Measurements from ENCODE around the gene RUNDC3A. TPM values are rescaled to one million over a fixed set of nuclear protein-coding genes. Genes with fewer than 3 reads are reported as not detected.
A peak's percentile ranks its signal among the peaks of the same experiment; 100 is the strongest.
"Not testable (repeated sequence)": the region's sequence is repeated elsewhere in the genome, so short reads cannot be mapped to it uniquely, and the experiment has no call there.

The RUNDC3A gene
- total RNA-seq, 1 donor from 2014 or later, result 2.0 TPM

- H4K20me1 ChIP-seq (ENCODE audit: insufficient read depth, low read length), result no peaks in the 10 kb centered on the region
- no peak for DNase-seq (ENCODE audit: low read depth)
- H3K27ac Mint-ChIP-seq (ENCODE audit: unreplicated experiment), result no peak overlapping the region
These were observed 30.3 kb downstream of the RUNDC3A start for GRCh38 chr17:44338702-44339101.

GRCh38 chr17:44340553-44340952, 32.2 kb downstream of the RUNDC3A start:
- H3K4me3 ChIP-seq (ENCODE audit: insufficient read depth, low read depth, low read length); H3K27ac ChIP-seq (ENCODE audit: low read depth, low read length); H3K4me1 Mint-ChIP-seq (ENCODE audit: low read depth, unreplicated experiment); H3K36me3 ChIP-seq (ENCODE audit: insufficient read depth, low read length); H3K9me3 Mint-ChIP-seq (ENCODE audit: unreplicated experiment); DNase-seq (ENCODE audit: low read depth); H2AFZ ChIP-seq (ENCODE audit: low read depth, low read length); FAIRE-seq; H3K4me1 ChIP-seq (ENCODE audit: insufficient read depth, low read length); H3K9me3 ChIP-seq (ENCODE audit: insufficient read depth, low read depth, low read length); H4K20me1 ChIP-seq (ENCODE audit: insufficient read depth, low read length); H3K36me3 Mint-ChIP-seq (ENCODE audit: low read depth, unreplicated experiment); H3K4me2 ChIP-seq (ENCODE audit: low read length); H3K27me3 ChIP-seq (ENCODE audit: insufficient read depth, low read length); H3K27ac Mint-ChIP-seq (ENCODE audit: unreplicated experiment); H3K79me2 ChIP-seq (ENCODE audit: insufficient read depth, low read length); H3K4me3 Mint-ChIP-seq (ENCODE audit: unreplicated experiment); H3K9ac ChIP-seq (ENCODE audit: low read length): not testable (repeated sequence)
- peaks cover 33% of the 10 kb centered on the region for H3K27me3 Mint-ChIP-seq (ENCODE audit: low read depth, unreplicated experiment)

More at GRCh38 chr17:44338702-44339101, 30.3 kb downstream of the RUNDC3A start:
- no peak overlapping the region for H3K27ac ChIP-seq (ENCODE audit: low read depth, low read length)
- no peak for FAIRE-seq
- peaks cover 33% of the 10 kb centered on the region for H3K27me3 Mint-ChIP-seq (ENCODE audit: low read depth, unreplicated experiment)
- no peaks in the 10 kb centered on the region for H3K79me2 ChIP-seq (ENCODE audit: insufficient read depth, low read length)
- no peak overlapping the region for H3K4me3 Mint-ChIP-seq (ENCODE audit: unreplicated experiment)
- no peak overlapping the region for H3K9ac ChIP-seq (ENCODE audit: low read length)
- no peaks in the 10 kb centered on the region for H3K9me3 Mint-ChIP-seq (ENCODE audit: unreplicated experiment)
- H3K4me2 ChIP-seq (ENCODE audit: low read length), result no peak overlapping the region
- no peak for TF ChIP-seq CTCF (IDR thresholded peaks at IDR 0.05; ENCODE audit: insufficient read depth, low read depth, low read length)
- no peak for TF ChIP-seq EZH2 (IDR thresholded peaks at IDR 0.05; ENCODE audit: insufficient read depth, low read length)
- H3K4me1 Mint-ChIP-seq (ENCODE audit: low read depth, unreplicated experiment), result no peaks in the 10 kb centered on the region
- H3K36me3 ChIP-seq (ENCODE audit: insufficient read depth, low read length), result no peaks in the 10 kb centered on the region
- no peaks in the 10 kb centered on the region for H3K36me3 Mint-ChIP-seq (ENCODE audit: low read depth, unreplicated experiment)
- no peak overlapping the region for H3K4me3 ChIP-seq (ENCODE audit: insufficient read depth, low read depth, low read length)
- no peaks in the 10 kb centered on the region for H3K9me3 ChIP-seq (ENCODE audit: insufficient read depth, low read depth, low read length)
- H2AFZ ChIP-seq (ENCODE audit: low read depth, low read length), result no peak overlapping the region
- H3K27me3 ChIP-seq (ENCODE audit: insufficient read depth, low read length), result peaks cover 5% of the 10 kb centered on the region
- no peaks in the 10 kb centered on the region for H3K4me1 ChIP-seq (ENCODE audit: insufficient read depth, low read length)

- Histone ChIP-seq H3K27me3 (ENCODE audit: insufficient read depth, low read length) (peaks cover 2% of the 10 kb centered on the region), H3K4me2 (ENCODE audit: low read length) (no peak overlapping the region), H4K20me1 (ENCODE audit: insufficient read depth, low read length) (peaks cover 20% of the 10 kb centered on the region), H3K36me3 (ENCODE audit: insufficient read depth, low read length) (no peaks in the 10 kb centered on the region), H3K4me3 (ENCODE audit: insufficient read depth, low read depth, low read length) (no peak overlapping the region), H3K9ac (ENCODE audit: low read length) (no peak overlapping the region), H3K4me1 (ENCODE audit: insufficient read depth, low read length) (no peaks in the 10 kb centered on the region), H3K27ac (ENCODE audit: low read depth, low read length) (no peak overlapping the region), H2AFZ (ENCODE audit: low read depth, low read length) (peak overlapping the region; percentile 41), H3K79me2 (ENCODE audit: insufficient read depth, low read length) (peaks cover 13% of the 10 kb centered on the region), H3K9me3 (ENCODE audit: insufficient read depth, low read depth, low read length) (no peaks in the 10 kb centered on the region)
- DNase-seq (ENCODE audit: low read depth) (no peak), FAIRE-seq (no peak)
- Mint-ChIP-seq H3K36me3 (ENCODE audit: low read depth, unreplicated experiment) (peaks cover 2% of the 10 kb centered on the region), H3K9me3 (ENCODE audit: unreplicated experiment) (no peaks in the 10 kb centered on the region), H3K27me3 (ENCODE audit: low read depth, unreplicated experiment) (peaks cover 26% of the 10 kb centered on the region), H3K4me3 (ENCODE audit: unreplicated experiment) (peak overlapping the region; percentile 40), H3K4me1 (ENCODE audit: low read depth, unreplicated experiment) (peaks cover 2% of the 10 kb centered on the region), H3K27ac (ENCODE audit: unreplicated experiment) (no peak overlapping the region)
- no peak for TF ChIP-seq CTCF (IDR thresholded peaks at IDR 0.05; ENCODE audit: insufficient read depth, low read depth, low read length)
- TF ChIP-seq EZH2 (IDR thresholded peaks at IDR 0.05; ENCODE audit: insufficient read depth, low read length), result no peak
These were observed 35.3 kb downstream of the RUNDC3A start for GRCh38 chr17:44343510-44344209.

All from astrocyte (in vitro differentiated cells and primary cell).